Astrocyte (in vitro differentiated cells and primary cell): ENCODE measurements around the gene PTGES3. TPM values are rescaled to one million over a fixed set of nuclear protein-coding genes. Genes with fewer than 3 reads are reported as not detected.
"Not testable (repeated sequence)": the region's sequence is repeated elsewhere in the genome, so short reads cannot be mapped to it uniquely, and the experiment has no call there.

Experiments used
- DNase-seq: peaks from one replicate; pipeline ENCODE4 v3.0.0-alpha.2; 2010; ENCODE audit warnings: low read depth
- FAIRE-seq: peaks from 2 replicates; lab custom pipeline; 2011; peaks lifted over from hg19 to GRCh38; lab: Jason Lieb, UNC
- H2AFZ ChIP-seq: 2 replicates; pipeline ENCODE4 v1.6.0; 2012; ENCODE audit warnings: low read depth, low read length, inconsistent platforms
- H3K27ac ChIP-seq: 2 replicates; pipeline ENCODE4 v1.5.1; 2011; ENCODE audit warnings: low read depth, low read length, inconsistent platforms
- H3K27me3 ChIP-seq: 2 replicates; pipeline ENCODE4 v1.6.0; 2011; ENCODE audit warnings: low read length, inconsistent platforms; ENCODE audit not compliant: insufficient read depth
- H3K36me3 ChIP-seq: 2 replicates; pipeline ENCODE4 v1.5.1; 2011; ENCODE audit warnings: low read length, inconsistent platforms; ENCODE audit not compliant: insufficient read depth
- H3K4me1 ChIP-seq: 2 replicates; pipeline ENCODE4 v1.5.1; 2011; ENCODE audit warnings: low read length, inconsistent platforms; ENCODE audit not compliant: insufficient read depth
- H3K4me2 ChIP-seq: 2 replicates; pipeline ENCODE4 v1.6.0; 2012; ENCODE audit warnings: low read length, inconsistent platforms
- H3K4me3 ChIP-seq: 2 replicates; pipeline ENCODE4 v1.5.1; 2011; ENCODE audit warnings: low read depth, mild to moderate bottlenecking, low read length, inconsistent platforms; ENCODE audit not compliant: insufficient read depth
- H3K79me2 ChIP-seq: 2 replicates; pipeline ENCODE4 v1.6.0; 2012; ENCODE audit warnings: mild to moderate bottlenecking, low read length, inconsistent platforms; ENCODE audit not compliant: insufficient read depth
- H3K9ac ChIP-seq: 2 replicates; pipeline ENCODE4 v1.6.0; 2012; ENCODE audit warnings: mild to moderate bottlenecking, low read length, inconsistent platforms
- H3K9me3 ChIP-seq: 2 replicates; pipeline ENCODE4 v1.5.1; 2012; ENCODE audit warnings: low read depth, mild to moderate bottlenecking, low read length, inconsistent platforms; ENCODE audit not compliant: insufficient read depth
- H4K20me1 ChIP-seq: 2 replicates; pipeline ENCODE4 v1.6.0; 2012; ENCODE audit warnings: low read length, inconsistent platforms; ENCODE audit not compliant: insufficient read depth
- H3K27ac Mint-ChIP-seq: one replicate; pipeline ENCODE4 v1.8.0; 2021; ENCODE audit warnings: mild to moderate bottlenecking, mixed read lengths; ENCODE audit not compliant: unreplicated experiment
- H3K27me3 Mint-ChIP-seq: one replicate; pipeline ENCODE4 v1.8.0; 2021; ENCODE audit warnings: low read depth, mixed read lengths; ENCODE audit not compliant: unreplicated experiment
- H3K36me3 Mint-ChIP-seq: one replicate; pipeline ENCODE4 v1.8.0; 2021; ENCODE audit warnings: low read depth, mixed read lengths; ENCODE audit not compliant: unreplicated experiment
- H3K4me1 Mint-ChIP-seq: one replicate; pipeline ENCODE4 v1.8.0; 2021; ENCODE audit warnings: low read depth, mixed read lengths; ENCODE audit not compliant: unreplicated experiment
- H3K4me3 Mint-ChIP-seq: one replicate; pipeline ENCODE4 v1.8.0; 2021; ENCODE audit warnings: mild to moderate bottlenecking, moderate library complexity, mixed read lengths; ENCODE audit not compliant: unreplicated experiment
- H3K9me3 Mint-ChIP-seq: one replicate; pipeline ENCODE4 v1.8.0; 2021; ENCODE audit warnings: mild to moderate bottlenecking, mixed read lengths; ENCODE audit not compliant: unreplicated experiment
- CTCF ChIP-seq: IDR thresholded peaks from 2 replicates; pipeline ENCODE4 v1.5.1; 2011; ENCODE audit warnings: low read depth, mild to moderate bottlenecking, inconsistent platforms, low read length, moderate library complexity; ENCODE audit not compliant: insufficient read depth
- EZH2 ChIP-seq: IDR thresholded peaks from 2 replicates; pipeline ENCODE4 v1.6.1; 2012; ENCODE audit warnings: mild to moderate bottlenecking, low read length, inconsistent platforms; ENCODE audit not compliant: insufficient read depth
- total RNA-seq: library from RNA; stranded (reverse); gene quantifications from 2 replicates; pipeline ENCODE4 v1.2.1, GENCODE V29; 2021

PTGES3 gene
- total RNA-seq, 1 donor from 2014 or later = 226 TPM

- H3K9me3 Mint-ChIP-seq = no peaks in the 10 kb centered on the region
- TF ChIP-seq CTCF (no peak), EZH2 (no peak)
- no peak overlapping the region for H3K4me3 ChIP-seq
- H3K36me3 Mint-ChIP-seq = peaks cover 13% of the 10 kb centered on the region
- H3K36me3 ChIP-seq = peaks cover 29% of the 10 kb centered on the region
- peaks cover 9% of the 10 kb centered on the region for H3K4me1 Mint-ChIP-seq
- H3K27ac Mint-ChIP-seq = no peak overlapping the region
- peaks cover 9% of the 10 kb centered on the region for H3K79me2 ChIP-seq
- no peak overlapping the region for H3K4me2 ChIP-seq
- no peaks in the 10 kb centered on the region for H3K4me1 ChIP-seq
- no peaks in the 10 kb centered on the region for H3K27me3 Mint-ChIP-seq
- no peak overlapping the region for H3K27ac ChIP-seq
- H3K9ac ChIP-seq = no peak overlapping the region
- no peak overlapping the region for H3K4me3 Mint-ChIP-seq
- no peaks in the 10 kb centered on the region for H3K9me3 ChIP-seq
- peaks cover 12% of the 10 kb centered on the region for H4K20me1 ChIP-seq
- no peak overlapping the region for H2AFZ ChIP-seq
- FAIRE-seq = no peak
- no peak for DNase-seq
- no peaks in the 10 kb centered on the region for H3K27me3 ChIP-seq
Measured at GRCh38 chr12:56661560-56661959, 26.5 kb downstream of the PTGES3 start.

DNA sequence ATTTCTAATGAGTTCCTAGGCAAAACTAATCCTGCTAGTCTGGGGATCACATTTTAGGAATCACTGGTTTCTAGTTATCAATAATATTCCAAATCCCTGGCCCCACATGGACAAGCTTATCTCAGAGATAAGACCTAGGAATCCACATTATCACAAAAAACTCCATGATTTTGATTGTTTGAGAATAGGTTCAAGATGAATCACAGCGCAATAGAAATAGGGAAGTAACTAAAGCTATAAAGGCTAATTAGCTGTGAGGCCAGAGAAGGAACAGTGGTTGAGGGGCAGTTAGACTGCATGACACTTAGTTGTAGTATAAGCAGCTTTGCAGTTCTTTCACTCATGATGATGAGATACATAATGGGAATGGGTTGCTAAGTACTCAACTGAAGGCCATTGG lies 29.2 kb downstream of the PTGES3 start:
- H3K27me3 ChIP-seq = no peaks in the 10 kb centered on the region
- no peaks in the 10 kb centered on the region for H3K4me1 ChIP-seq
- H4K20me1 ChIP-seq = peaks cover 7% of the 10 kb centered on the region
- H3K4me3 ChIP-seq = no peak overlapping the region
- no peak overlapping the region for H3K4me2 ChIP-seq
- peaks cover 3% of the 10 kb centered on the region for H3K79me2 ChIP-seq
- no peak overlapping the region for H2AFZ ChIP-seq
- H3K9ac ChIP-seq = no peak overlapping the region
- peaks cover 5% of the 10 kb centered on the region for H3K9me3 Mint-ChIP-seq
- FAIRE-seq (no peak), DNase-seq (no peak)
- TF ChIP-seq CTCF (no peak), EZH2 (no peak)
- peaks cover 10% of the 10 kb centered on the region for H3K36me3 Mint-ChIP-seq
- no peak overlapping the region for H3K27ac Mint-ChIP-seq
- no peak overlapping the region for H3K27ac ChIP-seq
- no peaks in the 10 kb centered on the region for H3K9me3 ChIP-seq
- peaks cover 13% of the 10 kb centered on the region for H3K36me3 ChIP-seq
- H3K27me3 Mint-ChIP-seq = no peaks in the 10 kb centered on the region
- H3K4me1 Mint-ChIP-seq = peaks cover 9% of the 10 kb centered on the region
- no peak overlapping the region for H3K4me3 Mint-ChIP-seq

DNA sequence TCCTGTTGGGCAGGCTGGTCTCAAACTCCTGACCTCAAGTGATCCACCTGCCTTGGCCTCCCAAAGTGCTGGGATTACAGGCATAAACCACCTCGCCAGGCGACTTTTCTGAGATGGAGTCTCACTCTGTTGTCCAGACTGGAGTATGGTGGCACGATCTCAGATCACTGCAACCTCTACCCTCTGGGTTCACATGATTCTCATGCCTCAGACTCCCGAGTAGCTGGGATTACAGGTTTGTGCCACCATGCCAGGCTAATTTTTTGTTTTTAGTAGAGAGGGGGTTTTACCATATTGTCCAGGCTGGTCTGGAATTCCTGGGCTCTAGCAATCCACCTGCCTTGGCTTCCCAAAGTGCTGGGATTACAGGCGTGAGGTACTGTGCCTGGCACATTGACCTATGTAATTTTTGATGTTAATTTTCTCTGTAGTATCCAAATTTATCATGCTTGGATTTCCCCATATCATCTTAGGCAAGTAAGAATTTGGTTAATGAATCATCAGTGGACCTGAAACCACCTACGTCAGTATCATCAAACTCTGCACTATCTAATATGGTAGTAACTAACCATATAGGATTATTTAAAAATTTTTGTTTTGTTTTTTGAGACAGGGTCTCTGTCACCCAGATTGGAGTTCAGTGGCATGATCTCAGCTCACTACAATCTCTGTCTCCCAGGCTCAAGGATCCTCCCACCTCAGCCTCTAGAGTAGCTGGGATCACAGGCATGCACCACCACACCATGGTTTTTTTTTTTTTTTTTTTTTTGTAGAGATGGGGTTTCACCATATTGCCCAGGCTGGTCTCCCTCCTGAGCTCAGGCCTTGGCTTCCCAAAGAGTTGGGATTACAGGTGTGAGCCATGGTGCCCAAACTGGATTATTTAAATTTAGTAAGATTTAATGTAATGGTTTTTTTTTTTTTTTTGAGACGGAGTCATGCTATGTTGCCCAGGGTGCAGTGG lies 30.4 kb downstream of the PTGES3 start:
- no peak for TF ChIP-seq CTCF
- no peak for TF ChIP-seq EZH2
- Mint-ChIP-seq H3K27ac (no peak overlapping the region), H3K9me3 (peaks cover 9% of the 10 kb centered on the region), H3K4me3 (no peak overlapping the region), H3K4me1 (peaks cover 9% of the 10 kb centered on the region), H3K27me3 (no peaks in the 10 kb centered on the region), H3K36me3 (peaks cover 12% of the 10 kb centered on the region)
- Histone ChIP-seq H3K4me1 (no peaks in the 10 kb centered on the region), H3K4me3 (no peak overlapping the region), H4K20me1 (peaks cover 7% of the 10 kb centered on the region), H3K9ac (no peak overlapping the region), H3K9me3 (no peaks in the 10 kb centered on the region), H3K27ac (no peak overlapping the region), H2AFZ (no peak overlapping the region), H3K27me3 (no peaks in the 10 kb centered on the region), H3K36me3 (peaks cover under 1% of the 10 kb centered on the region), H3K79me2 (no peaks in the 10 kb centered on the region), H3K4me2 (no peak overlapping the region)
- FAIRE-seq (no peak), DNase-seq (no peak)

DNA sequence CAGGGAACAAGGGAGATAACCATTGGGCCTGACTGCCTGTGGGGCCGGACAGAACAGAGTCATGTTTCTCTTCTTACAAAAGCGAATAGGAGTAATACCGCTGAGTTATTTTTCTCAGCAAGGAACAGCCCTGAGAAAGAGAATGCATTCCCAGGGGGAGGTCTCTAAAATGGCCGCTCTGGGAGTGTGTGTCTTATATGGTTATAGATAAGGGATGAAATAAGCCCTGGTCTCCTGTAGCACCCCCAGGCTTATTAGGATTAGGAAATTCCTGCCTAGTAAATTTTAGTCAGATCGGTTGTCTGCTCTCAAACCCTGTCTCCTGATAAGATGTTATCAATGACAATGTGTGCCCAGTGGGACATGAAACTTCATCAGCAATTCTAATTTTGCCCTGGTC lies 34.3 kb downstream of the PTGES3 start:
- not testable (repeated sequence) for H3K79me2 ChIP-seq, H3K27ac Mint-ChIP-seq, H4K20me1 ChIP-seq, H2AFZ ChIP-seq, H3K4me2 ChIP-seq, FAIRE-seq, H3K36me3 Mint-ChIP-seq, H3K9ac ChIP-seq, H3K36me3 ChIP-seq, H3K9me3 ChIP-seq, H3K27me3 ChIP-seq, H3K4me1 Mint-ChIP-seq, DNase-seq, H3K4me3 ChIP-seq, H3K27me3 Mint-ChIP-seq, H3K4me1 ChIP-seq, H3K4me3 Mint-ChIP-seq, H3K27ac ChIP-seq
- peaks cover 12% of the 10 kb centered on the region for H3K9me3 Mint-ChIP-seq
